PC-3 (cell line): ENCODE data around the gene OR1F1. TPM values are rescaled to one million over a fixed set of nuclear protein-coding genes. Genes with fewer than 3 reads are reported as not detected.

Experiments used
- ATAC-seq: fragments of 200-7000 bp; cut with Tn5 transposase; 2 replicates; pipeline ENCODE4 v1.9.1; 2020; ENCODE audit warnings: mild to moderate bottlenecking, moderate library complexity
- BruUV-seq: library from RNA; stranded (reverse); fragments of 400-500 nt; replicated peaks from 2 replicates; lab custom pipeline; 2021; lab: Mats Ljungman, UMichigan
- CTCF ChIA-PET: fragments of 300-600 bp; sonication (Branson Sonifier 250); formaldehyde crosslinking; loops from one replicate; lab custom pipeline; 2022; ENCODE audit warnings: antibody characterized with exemption; lab: Charles Lee
- POLR2A ChIA-PET: fragments of 300-600 bp; sonication (Branson Sonifier 250); formaldehyde crosslinking; loops from one replicate; lab custom pipeline; 2022; ENCODE audit warnings: antibody characterized with exemption; ENCODE audit not compliant: unreplicated experiment; lab: Charles Lee
- DNase-seq: peaks from one replicate; pipeline ENCODE4 v3.0.0-alpha.2; 2015
- H2AFZ ChIP-seq: fragments of 300-600 bp; sonication (generic); 2 replicates; pipeline ENCODE4 v1.6.0; 2016; ENCODE audit warnings: antibody characterized with exemption, low read length
- H3F3A ChIP-seq: fragments of 300-600 bp; sonication (generic); one replicate; pipeline ENCODE4 v1.6.0; 2017; ENCODE audit warnings: antibody characterized with exemption, low read length, control low read depth, mild to moderate bottlenecking; ENCODE audit not compliant: unreplicated experiment
- H3K27ac ChIP-seq: fragments of 300-600 bp; sonication (generic); 2 replicates; pipeline ENCODE4 v1.5.1; 2016; ENCODE audit warnings: mild to moderate bottlenecking, low read length
- H3K27me3 ChIP-seq: fragments of 300-600 bp; sonication (generic); 2 replicates; pipeline ENCODE4 v1.6.1; 2016; ENCODE audit warnings: low read length, mixed read lengths
- H3K36me3 ChIP-seq: fragments of 300-600 bp; sonication (generic); 2 replicates; pipeline ENCODE4 v1.6.1; 2016; ENCODE audit warnings: low read depth, mixed run types, low read length, mixed read lengths
- H3K4me1 ChIP-seq: fragments of 300-600 bp; sonication (generic); 2 replicates; pipeline ENCODE4 v1.5.1; 2016; ENCODE audit warnings: low read length; ENCODE audit not compliant: insufficient read depth
- H3K4me2 ChIP-seq: fragments of 300-600 bp; sonication (generic); 2 replicates; pipeline ENCODE4 v1.6.0; 2016; ENCODE audit warnings: low read length
- H3K4me3 ChIP-seq: fragments of 300-600 bp; sonication (generic); 2 replicates; pipeline ENCODE4 v1.5.1; 2016; ENCODE audit warnings: mild to moderate bottlenecking, low read length, mixed read lengths
- H3K79me2 ChIP-seq: fragments of 300-600 bp; sonication (generic); 2 replicates; pipeline ENCODE4 v1.6.1; 2017; ENCODE audit warnings: low read length, mixed read lengths
- H3K9ac ChIP-seq: fragments of 300-600 bp; sonication (generic); 2 replicates; pipeline ENCODE4 v1.6.0; 2016; ENCODE audit warnings: mild to moderate bottlenecking, low read length
- H3K9me2 ChIP-seq: fragments of 300-600 bp; sonication (generic); replicated peaks from 2 replicates; pipeline ENCODE4 v1.6.1; 2016; ENCODE audit warnings: mixed run types, low read length, mixed read lengths
- H3K9me3 ChIP-seq: fragments of 300-600 bp; sonication (generic); 2 replicates; pipeline ENCODE4 v1.6.1; 2016; ENCODE audit warnings: low read length, mixed read lengths
- H4K20me1 ChIP-seq: fragments of 300-600 bp; sonication (generic); 2 replicates; pipeline ENCODE4 v1.6.1; 2016; ENCODE audit warnings: low read length, mixed read lengths
- CTCF ChIP-seq: fragments of 300-600 bp; sonication (generic); conservative IDR thresholded peaks from 2 replicates; pipeline ENCODE4 v1.5.1; 2017; ENCODE audit warnings: antibody characterized with exemption, low read depth, mild to moderate bottlenecking, low read length
- EZH2 ChIP-seq: fragments of 300-600 bp; sonication (generic); IDR thresholded peaks from one replicate; pipeline ENCODE4 v1.6.1; 2017; ENCODE audit warnings: antibody characterized with exemption, mild to moderate bottlenecking, low read length; ENCODE audit not compliant: unreplicated experiment
- EZH2phosphoT487 ChIP-seq: fragments of 300-600 bp; sonication (generic); IDR thresholded peaks from 2 replicates; pipeline ENCODE4 v1.6.1; 2018; ENCODE audit warnings: mild to moderate bottlenecking, antibody characterized with exemption, low read length, borderline replicate concordance
- intact Hi-C: fragments of 100-400 bp; cut with micrococcal nuclease; formaldehyde crosslinking; loops from 2 replicates; pipeline ENCODE4 v1.9.0; 2023
- total RNA-seq: library from RNA; depleted of rRNA; stranded (reverse); fragments of >200 nt; gene quantifications from 2 replicates; pipeline ENCODE4 v1.2.3, GENCODE V29; 2014

Gene OR1F1
- total RNA-seq, 1 experiment from 2014 or later = not detected

DNA sequence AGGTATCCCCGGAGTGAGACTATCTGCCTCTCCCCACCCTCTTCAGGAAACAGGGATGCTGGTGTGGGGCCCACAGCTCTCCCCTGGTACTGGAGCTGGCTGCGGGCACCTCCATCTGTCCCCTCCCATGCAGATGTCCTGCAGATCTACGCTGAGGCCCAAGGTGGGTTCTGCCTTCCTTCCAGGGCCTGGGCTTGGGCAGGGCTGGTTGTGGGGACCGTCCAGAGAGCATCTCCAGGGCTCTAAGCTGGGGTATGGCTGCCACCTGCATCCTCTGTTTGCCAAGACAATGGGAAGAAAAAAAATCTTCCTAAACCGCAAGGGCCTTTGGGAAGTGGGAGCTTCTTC is 40.3 kb upstream of the OR1F1 start:
- intact Hi-C loops = no loop called here
- ATAC-seq (no peak), DNase-seq (no peak)
- no peaks in the 10 kb centered on the region for H3K79me2 ChIP-seq
- TF ChIP-seq CTCF (no peak), EZH2 (no peak), EZH2phosphoT487 (no peak)
- H3K9ac ChIP-seq = no peak overlapping the region
- H3K27me3 ChIP-seq = no peaks in the 10 kb centered on the region
- H3K9me3 ChIP-seq = no peaks in the 10 kb centered on the region
- H3F3A ChIP-seq = no peaks in the 10 kb centered on the region
- H3K4me3 ChIP-seq = no peak overlapping the region
- no peaks in the 10 kb centered on the region for H3K36me3 ChIP-seq
- H3K9me2 ChIP-seq = no peaks in the 10 kb centered on the region
- H3K27ac ChIP-seq = no peak overlapping the region
- no peak overlapping the region for H3K4me2 ChIP-seq
- POLR2A ChIA-PET = no interaction called here
- H4K20me1 ChIP-seq = no peaks in the 10 kb centered on the region
- H2AFZ ChIP-seq = no peak overlapping the region
- peaks cover 9% of the 10 kb centered on the region; the same call in 1 of the 2 replicates for H3K4me1 ChIP-seq
- BruUV-seq = no TSS peak
- CTCF ChIA-PET = no interaction called here

DNA sequence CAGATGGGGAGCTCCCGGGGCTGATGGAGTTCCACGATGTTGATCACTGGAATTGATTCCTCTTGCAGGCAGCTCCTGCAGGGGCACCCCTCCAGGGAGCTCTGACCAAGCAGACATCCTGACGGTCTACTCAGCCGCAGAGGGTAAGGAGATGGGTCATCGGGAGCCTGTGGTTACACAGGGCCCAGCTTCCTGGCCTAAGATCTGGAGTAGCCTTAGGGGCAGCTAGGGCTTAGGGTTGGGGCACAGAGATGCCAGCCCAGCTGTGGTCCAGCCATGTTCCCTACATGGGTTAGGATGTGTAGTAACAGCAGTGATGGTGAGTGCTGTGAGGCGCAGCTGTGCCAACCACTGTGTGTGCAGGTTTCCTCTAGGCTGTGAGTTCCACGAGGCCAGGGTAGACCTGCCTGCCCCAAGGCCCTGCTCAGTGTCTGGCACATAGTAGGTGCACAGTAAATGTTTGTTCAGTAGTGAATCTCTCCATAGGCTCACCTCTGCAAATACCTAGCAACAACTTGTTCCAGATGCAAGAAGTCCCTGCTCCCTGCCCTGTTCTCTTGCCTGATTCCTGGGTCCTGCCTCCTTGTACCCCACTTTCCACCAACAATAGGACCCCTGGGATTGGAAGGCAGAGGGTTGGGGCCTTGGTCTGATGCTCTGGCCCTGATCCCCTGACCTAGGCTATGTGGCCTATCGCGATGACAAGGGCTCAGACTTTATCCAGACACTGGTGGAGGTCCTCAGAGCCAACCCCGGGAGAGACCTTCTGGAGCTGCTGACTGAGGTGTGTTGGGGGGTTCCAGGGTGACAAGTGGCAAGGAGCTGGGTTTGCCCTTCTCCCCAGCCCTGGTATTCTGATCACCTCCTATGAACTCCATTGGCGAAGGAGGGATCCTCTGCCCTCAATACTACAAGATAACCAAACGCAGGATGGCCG is 39.5 kb upstream of the OR1F1 start:
- H3K9ac ChIP-seq = no peak overlapping the region
- no peaks in the 10 kb centered on the region for H3F3A ChIP-seq
- peaks cover 9% of the 10 kb centered on the region; the same call in 1 of the 2 replicates for H3K4me1 ChIP-seq
- no peaks in the 10 kb centered on the region for H4K20me1 ChIP-seq
- no peaks in the 10 kb centered on the region for H3K79me2 ChIP-seq
- no peak overlapping the region for H3K4me2 ChIP-seq
- intact Hi-C loops = loop anchor here (1.0 kb wide), 1 partner anchor 13 kb away; the partner anchor contains the start of gene ZNF213
- ChIA-PET CTCF (no interaction called here), POLR2A (no interaction called here)
- no peak for TF ChIP-seq CTCF
- no peak for TF ChIP-seq EZH2phosphoT487
- no peak for TF ChIP-seq EZH2
- H3K9me2 ChIP-seq = no peaks in the 10 kb centered on the region
- H2AFZ ChIP-seq = no peak overlapping the region
- BruUV-seq = no TSS peak
- H3K9me3 ChIP-seq = no peaks in the 10 kb centered on the region
- DNase-seq (no peak), ATAC-seq (no peak)
- H3K36me3 ChIP-seq = no peaks in the 10 kb centered on the region
- H3K27me3 ChIP-seq = no peaks in the 10 kb centered on the region
- no peak overlapping the region for H3K27ac ChIP-seq
- no peak overlapping the region for H3K4me3 ChIP-seq

- Histone ChIP-seq H3K4me1 (peaks cover 9% of the 10 kb centered on the region; the same call in 1 of the 2 replicates), H3K27ac (peak overlapping the region; percentile 71; the same call in 1 of the 2 replicates), H4K20me1 (no peaks in the 10 kb centered on the region), H3K79me2 (no peaks in the 10 kb centered on the region), H3K4me3 (peak overlapping the region; percentile 85; the same call in 1 of the 2 replicates), H3K27me3 (no peaks in the 10 kb centered on the region), H3K9ac (peak overlapping the region; percentile 89), H3K9me2 (no peaks in the 10 kb centered on the region), H3K36me3 (no peaks in the 10 kb centered on the region), H3K9me3 (no peaks in the 10 kb centered on the region), H3K4me2 (peak overlapping the region; percentile 95), H3F3A (no peaks in the 10 kb centered on the region), H2AFZ (peak overlapping the region; percentile 93)
- TF ChIP-seq CTCF (no peak), EZH2phosphoT487 (no peak), EZH2 (no peak)
- DNase-seq (no peak), ATAC-seq (no peak)
- intact Hi-C loops = loop anchor here (1.0 kb wide), 1 partner anchor 14 kb away; the partner anchor contains the start of gene ZNF213
- POLR2A ChIA-PET = no interaction called here
- no TSS peak for BruUV-seq
- CTCF ChIA-PET = no interaction called here
Observed at GRCh38 chr16:3149193-3149530, 38.8 kb upstream of the OR1F1 start.
